ENCODE measurements around the gene CENPU.

CENPU gene

DNA sequence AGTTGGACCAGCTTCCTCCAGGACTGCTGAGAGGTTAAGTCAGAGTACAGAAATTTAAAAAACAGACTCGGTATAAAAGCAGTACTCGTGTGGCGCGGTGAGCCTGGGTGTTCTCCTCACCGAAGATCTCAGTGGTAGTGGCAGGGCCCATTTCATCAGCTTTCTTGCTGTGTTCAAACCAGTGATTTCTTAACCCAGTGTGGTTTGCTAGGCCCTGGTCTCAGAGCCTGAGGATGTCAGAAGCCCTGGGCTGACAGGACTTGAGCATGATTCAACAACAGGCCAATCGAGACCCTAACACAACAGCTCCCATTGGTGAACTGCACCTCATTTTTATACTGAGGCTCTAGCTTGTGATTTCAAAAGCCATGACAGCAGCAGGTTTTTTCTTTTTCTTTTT, 61.2 kb downstream of the CENPU start:
- H3K4me3 ChIP-seq (replicated peaks; ENCODE audit: low read depth, low read length) = no peak overlapping the region
- TF ChIP-seq, protein P1, sequence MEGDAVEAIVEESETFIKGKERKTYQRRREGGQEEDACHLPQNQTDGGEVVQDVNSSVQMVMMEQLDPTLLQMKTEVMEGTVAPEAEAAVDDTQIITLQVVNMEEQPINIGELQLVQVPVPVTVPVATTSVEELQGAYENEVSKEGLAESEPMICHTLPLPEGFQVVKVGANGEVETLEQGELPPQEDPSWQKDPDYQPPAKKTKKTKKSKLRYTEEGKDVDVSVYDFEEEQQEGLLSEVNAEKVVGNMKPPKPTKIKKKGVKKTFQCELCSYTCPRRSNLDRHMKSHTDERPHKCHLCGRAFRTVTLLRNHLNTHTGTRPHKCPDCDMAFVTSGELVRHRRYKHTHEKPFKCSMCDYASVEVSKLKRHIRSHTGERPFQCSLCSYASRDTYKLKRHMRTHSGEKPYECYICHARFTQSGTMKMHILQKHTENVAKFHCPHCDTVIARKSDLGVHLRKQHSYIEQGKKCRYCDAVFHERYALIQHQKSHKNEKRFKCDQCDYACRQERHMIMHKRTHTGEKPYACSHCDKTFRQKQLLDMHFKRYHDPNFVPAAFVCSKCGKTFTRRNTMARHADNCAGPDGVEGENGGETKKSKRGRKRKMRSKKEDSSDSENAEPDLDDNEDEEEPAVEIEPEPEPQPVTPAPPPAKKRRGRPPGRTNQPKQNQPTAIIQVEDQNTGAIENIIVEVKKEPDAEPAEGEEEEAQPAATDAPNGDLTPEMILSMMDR (IDR thresholded peaks at IDR 0.05; ENCODE audit: low read depth, low read length, missing control alignments) = no peak
- DNase-seq (ENCODE audit: extremely low read depth, low read depth) = no peak

DNA sequence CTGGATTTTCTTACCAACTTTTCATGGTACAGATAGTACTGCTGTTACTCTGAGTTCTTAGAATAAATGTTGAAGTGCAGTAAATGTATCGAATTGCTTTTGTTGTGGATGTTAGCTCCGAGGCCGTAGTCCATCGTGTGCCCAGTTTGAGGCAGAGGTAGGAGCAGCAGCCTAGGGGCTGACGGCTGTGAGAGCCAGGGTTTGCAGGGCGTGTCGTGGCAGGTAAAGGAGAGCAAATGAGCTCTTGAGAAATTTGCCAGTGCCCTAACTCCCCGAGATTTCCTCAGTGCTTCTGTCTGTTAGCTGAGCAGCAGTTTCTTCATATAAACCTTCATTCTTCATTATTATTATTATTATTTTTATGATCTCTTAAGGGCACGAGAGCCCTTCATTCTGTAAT, 62.8 kb downstream of the CENPU start:
- no peak overlapping the region for H3K4me3 ChIP-seq (replicated peaks; ENCODE audit: low read depth, low read length)
- no peak for DNase-seq (ENCODE audit: extremely low read depth, low read depth)
- TF ChIP-seq, protein P1 (IDR thresholded peaks at IDR 0.05; ENCODE audit: low read depth, low read length, missing control alignments) = no peak

DNA sequence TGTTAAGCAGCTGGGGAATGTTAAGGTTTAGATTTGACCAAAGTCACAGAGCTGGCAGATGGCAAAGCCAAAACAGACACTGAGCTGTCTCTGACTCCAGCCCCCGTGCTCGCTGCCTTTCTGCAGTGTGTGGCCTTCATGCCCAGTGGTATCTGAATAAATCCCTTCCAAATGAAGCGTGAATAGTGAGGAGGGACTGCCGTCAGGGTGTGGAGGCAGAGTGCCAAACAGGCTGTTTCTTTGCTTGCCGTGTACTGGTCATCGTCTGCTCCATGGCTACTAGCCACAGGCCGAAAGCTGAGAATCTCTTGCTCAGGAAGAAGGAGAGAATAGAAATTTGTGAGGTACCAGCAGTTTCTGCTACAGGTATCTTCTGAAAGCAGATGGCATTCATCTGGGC, 64.6 kb downstream of the CENPU start:
- DNase-seq (ENCODE audit: extremely low read depth, low read depth) = no peak
- TF ChIP-seq, protein P1 (IDR thresholded peaks at IDR 0.05; ENCODE audit: low read depth, low read length, missing control alignments) = no peak
- no peak overlapping the region for H3K4me3 ChIP-seq (replicated peaks; ENCODE audit: low read depth, low read length)

DNA sequence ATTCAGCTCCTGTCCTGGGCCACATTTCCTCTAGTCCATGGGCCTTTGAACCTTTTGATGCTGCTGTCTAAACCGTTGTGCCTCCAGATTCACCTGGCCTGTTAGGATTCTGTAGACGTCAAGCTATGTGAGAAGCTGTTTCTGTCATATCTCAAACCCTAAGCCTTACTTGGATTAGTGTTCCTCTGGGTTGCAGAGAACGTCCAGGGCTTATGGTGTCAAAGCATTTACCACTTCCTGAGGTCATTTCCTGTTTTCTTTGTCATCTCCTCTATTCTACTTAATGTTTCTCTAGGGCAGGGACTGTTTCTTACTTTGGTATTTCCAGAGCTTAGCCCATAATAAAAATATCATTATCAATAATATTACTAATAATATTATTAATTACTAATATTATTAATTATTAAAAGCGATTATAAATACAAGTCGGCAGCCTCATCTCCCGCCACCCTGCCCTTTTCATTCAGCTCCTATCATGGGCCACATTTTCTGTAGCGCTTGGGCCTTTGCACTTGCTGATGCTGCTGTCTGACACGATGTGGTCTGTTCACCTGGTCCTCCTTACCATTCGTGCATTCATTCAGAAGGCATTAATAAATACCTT, 65.3 kb downstream of the CENPU start:
- no peak overlapping the region for H3K4me3 ChIP-seq (replicated peaks; ENCODE audit: low read depth, low read length)
- DNase-seq (ENCODE audit: extremely low read depth, low read depth) = no peak
- TF ChIP-seq, protein P1 (IDR thresholded peaks at IDR 0.05; ENCODE audit: low read depth, low read length, missing control alignments) = no peak

DNA sequence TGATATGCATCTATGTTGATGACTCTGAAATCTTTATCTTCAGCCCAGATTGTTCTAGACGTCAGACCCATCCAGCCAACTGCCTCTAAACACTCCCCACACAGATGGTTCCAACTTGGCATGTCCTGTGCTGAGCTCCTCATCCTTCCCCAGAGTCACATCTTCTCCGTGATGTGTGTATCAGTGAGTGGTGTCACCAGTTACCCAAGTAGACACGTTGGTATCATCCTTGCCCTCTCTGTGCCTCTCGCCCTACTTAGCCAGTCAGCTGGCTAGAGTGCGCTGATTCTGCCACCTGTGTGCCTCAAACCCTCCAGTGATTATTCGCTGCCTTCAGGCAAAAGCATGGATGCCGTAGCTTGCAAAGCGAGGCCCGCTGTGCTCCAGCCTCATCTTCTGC, 65.8 kb downstream of the CENPU start:
- TF ChIP-seq, protein P1 (IDR thresholded peaks at IDR 0.05; ENCODE audit: low read depth, low read length, missing control alignments) = no peak
- no peak for DNase-seq (ENCODE audit: extremely low read depth, low read depth)

DNA sequence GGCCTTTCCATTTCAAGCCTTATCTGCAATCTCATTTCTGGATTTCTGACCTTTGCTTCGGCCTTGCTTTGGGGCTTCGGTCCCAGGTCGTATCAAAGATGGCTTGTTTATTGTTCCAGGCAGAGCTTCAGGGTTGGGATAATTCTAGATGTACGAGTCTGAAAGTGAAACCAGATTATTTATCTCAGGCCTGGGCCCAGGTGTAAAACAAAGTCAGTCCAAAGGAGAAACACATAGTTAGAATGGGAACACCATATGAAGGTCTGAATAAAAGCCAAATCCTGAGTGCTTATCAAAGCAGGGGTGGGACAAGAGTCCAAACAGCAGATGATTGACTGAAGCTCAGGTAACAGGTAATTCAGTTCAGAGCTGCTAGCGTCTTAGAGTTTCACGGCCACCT, 67.2 kb downstream of the CENPU start:
- no peak overlapping the region for H3K4me3 ChIP-seq (replicated peaks; ENCODE audit: low read depth, low read length)
- TF ChIP-seq, protein P1 (IDR thresholded peaks at IDR 0.05; ENCODE audit: low read depth, low read length, missing control alignments) = no peak
- DNase-seq (ENCODE audit: extremely low read depth, low read depth) = no peak

More for the DNA sequence above, 65.8 kb downstream of the CENPU start:
- H3K4me3 ChIP-seq (replicated peaks; ENCODE audit: low read depth, low read length) = no peak overlapping the region

Data from HFF-Myc (cell line).